GDM1 (cell line): ENCODE results near the gene NDUFB8.

ENCODE experiments used
- DNase-seq: peaks from one replicate; lab custom pipeline; 2025; lab: John Stamatoyannopoulos, UW

Gene NDUFB8

DNA sequence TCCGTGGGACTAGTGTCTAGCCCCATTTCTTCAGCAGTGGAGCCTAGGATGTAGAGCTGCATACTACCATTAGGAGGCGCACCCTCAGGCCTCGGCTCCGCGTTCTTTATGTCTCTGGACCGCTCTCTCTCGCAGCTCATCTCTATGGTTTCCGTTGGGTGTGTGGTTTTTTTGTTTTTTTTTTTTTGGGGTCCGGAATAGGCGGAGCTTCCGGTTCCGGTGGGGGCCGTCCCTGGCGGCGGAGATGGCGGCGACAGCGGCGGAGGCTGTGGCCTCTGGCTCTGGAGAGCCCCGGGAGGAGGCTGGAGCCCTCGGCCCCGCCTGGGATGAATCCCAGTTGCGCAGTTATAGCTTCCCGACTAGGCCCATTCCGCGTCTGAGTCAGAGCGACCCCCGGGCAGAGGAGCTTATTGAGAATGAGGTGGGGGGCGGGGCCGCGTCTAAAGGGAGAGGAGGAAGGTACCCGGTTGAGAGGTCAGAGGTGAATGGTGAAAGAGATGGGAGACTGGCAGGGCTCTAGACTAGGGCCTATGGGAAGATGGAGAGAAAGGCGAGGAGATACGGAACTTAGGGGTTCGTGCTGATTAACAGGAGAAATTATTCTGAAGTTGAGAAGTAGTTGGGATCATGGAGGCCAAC lies 6.2 kb upstream of the NDUFB8 start, which contains the start of gene HIF1AN:
HIF1AN (plus strand) TSS at position 229 of the 639 bp plus-strand sequence; CDS start at position 245, 16 bp downstream.
- DNase-seq = peak; percentile 87

GRCh38 chr10:100535338-100535714 lies 5.7 kb upstream of the NDUFB8 start:
- DNase-seq = no peak

GRCh38 chr10:100534726-100535125 lies 5.1 kb upstream of the NDUFB8 start:
- DNase-seq = no peak

- no peak for DNase-seq
Observed at GRCh38 chr10:100531761-100532160, 2.1 kb upstream of the NDUFB8 start.

DNA sequence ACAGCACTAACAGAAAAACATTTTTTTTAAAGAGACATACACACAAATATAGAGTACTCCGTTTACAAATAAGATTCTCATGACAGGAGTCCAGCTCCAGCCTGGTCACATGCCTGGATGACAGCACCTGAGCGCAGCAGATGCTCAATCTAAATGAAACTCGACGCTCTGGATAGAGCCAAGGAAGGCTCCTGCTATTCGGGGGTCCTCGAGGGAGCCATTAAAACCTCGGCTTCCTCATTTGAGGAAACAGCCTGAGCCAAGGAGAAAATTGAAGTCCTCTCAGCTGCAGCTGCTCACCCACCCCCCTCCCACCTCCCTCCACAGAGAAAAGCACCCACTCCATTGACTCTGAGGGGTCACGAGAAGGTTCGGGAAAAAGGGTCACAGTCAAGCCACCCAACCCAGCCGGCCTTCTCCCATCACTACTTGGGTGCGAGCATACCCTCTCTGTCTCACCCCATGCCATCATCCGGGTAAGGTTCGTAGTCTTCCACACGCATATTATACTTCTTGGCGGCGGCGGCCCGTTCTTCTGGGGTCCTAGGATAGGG lies 673 bp downstream of the NDUFB8 start:
- no peak for DNase-seq

GRCh38 chr10:100528123-100528886 lies 1.4 kb downstream of the NDUFB8 start:
- no peak for DNase-seq

- no peak for DNase-seq
Observed at GRCh38 chr10:100524638-100525037, 5.0 kb downstream of the NDUFB8 start.

GRCh38 chr10:100524206-100524605 lies 5.5 kb downstream of the NDUFB8 start:
- DNase-seq = no peak

- no peak for DNase-seq
Observed at GRCh38 chr10:100522945-100523344, 6.7 kb downstream of the NDUFB8 start.

GRCh38 chr10:100522107-100522801 lies 7.4 kb downstream of the NDUFB8 start:
- DNase-seq = no peak

- DNase-seq = no peak
Observed at GRCh38 chr10:100520811-100521210, 8.9 kb downstream of the NDUFB8 start.

DNA sequence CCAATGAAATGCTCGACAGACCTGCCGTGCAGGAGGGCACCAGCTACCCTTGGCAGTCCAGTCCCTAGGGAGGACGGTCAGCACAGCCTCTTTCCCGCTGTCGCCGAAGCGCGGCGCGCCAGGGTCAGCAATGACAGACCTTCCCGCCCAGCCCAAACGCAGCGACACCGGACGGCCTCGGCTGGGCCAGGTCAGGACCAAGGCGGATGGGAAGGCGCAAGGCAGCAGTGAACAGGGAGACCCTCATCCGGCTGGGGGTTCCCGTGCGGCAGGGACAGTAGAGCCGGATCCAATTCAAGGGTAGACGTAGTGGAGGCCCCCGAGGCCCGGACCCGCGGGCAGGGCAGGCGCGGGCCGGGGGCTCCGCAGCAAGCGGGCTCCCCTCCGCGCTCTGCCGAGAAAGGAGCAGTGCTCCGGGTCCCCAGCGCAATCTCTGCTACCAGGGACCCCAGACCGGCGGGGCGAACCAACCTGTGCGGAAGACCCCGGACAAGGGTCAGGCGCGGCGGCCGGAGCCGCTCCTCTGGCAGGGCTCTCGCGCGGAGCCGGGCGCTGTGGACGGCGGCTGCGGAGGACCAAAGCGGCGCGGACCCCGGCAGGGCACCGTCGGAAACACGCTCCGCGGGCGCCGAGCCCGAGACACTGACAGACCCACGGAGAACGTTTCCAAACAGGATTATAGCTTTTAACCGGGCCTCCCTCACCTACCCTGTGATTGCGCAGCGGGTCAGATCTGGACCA lies 10.2 kb downstream of the NDUFB8 start, which contains the start of gene SEC31B:
SEC31B (minus strand) TSS at position 551 of the 741 bp plus-strand sequence. CDS start 2,909 bp downstream, outside the sequence.
- DNase-seq = no peak

DNA sequence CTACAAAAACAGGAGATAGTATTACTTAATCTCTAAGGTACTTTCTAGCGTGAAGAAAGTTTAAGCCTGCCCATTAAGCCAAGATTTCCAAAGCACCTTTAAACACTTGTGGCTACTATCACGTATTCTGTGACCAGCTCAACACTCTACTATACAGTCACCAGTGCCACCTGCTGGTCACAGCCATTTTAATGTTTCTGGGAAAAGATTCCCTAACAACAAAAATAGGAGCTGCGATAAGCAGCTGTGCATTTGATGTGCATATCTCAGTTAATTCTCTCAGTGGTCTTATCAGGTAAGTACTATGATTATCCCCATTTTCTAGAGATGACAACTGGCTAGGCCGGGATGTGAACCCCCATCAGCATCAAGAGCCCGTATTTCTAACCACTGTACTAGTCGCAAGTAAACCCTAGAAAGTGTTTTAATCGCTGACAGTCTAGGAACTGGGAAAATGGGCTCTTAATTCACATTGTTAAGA lies 10.9 kb downstream of the NDUFB8 start:
- no peak for DNase-seq

DNA sequence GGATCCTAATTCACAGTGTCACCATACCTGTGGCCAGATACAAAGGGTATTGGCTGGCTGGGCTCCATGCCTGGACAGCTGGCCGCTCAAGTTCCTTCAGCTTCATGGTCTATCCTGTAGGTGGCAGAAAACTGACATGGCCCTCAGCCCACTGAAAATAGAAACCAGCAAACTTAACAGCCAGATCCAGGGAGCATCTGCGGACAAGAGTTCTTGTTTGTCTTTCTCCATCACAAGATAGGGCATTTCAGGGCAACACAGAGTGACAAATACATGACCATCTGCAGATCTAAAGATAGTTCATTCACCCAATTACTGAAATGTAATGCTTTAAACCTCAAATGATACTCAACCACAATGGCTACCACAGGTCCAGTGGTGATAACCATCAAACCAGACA lies 12.8 kb downstream of the NDUFB8 start:
- no peak for DNase-seq

DNA sequence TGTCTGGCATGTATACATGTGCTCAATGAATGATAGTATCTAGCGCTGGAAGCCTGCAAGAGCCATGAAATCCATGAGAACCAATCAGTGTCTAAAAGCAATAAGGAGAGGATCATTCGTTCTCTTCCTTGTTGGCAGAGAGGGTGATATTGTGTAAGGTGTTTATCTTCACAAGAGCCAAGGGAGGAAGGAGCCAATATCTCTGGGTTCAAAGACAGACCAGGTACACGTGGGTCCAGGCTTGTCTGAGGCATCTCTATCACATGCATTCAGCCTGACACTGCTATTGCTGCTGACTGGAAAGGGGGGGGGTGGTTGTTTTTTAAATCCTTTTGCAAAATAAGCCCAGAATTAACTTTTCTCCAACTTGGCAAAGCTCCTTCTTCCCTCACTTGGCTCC lies 14.1 kb downstream of the NDUFB8 start:
- DNase-seq = no peak

GRCh38 chr10:100510533-100511308 lies 18.9 kb downstream of the NDUFB8 start:
- DNase-seq = peak; percentile 17

GRCh38 chr10:100509241-100509840 lies 20.3 kb downstream of the NDUFB8 start:
- DNase-seq = no peak

GRCh38 chr10:100508691-100509150 lies 20.9 kb downstream of the NDUFB8 start:
- no peak for DNase-seq

DNA sequence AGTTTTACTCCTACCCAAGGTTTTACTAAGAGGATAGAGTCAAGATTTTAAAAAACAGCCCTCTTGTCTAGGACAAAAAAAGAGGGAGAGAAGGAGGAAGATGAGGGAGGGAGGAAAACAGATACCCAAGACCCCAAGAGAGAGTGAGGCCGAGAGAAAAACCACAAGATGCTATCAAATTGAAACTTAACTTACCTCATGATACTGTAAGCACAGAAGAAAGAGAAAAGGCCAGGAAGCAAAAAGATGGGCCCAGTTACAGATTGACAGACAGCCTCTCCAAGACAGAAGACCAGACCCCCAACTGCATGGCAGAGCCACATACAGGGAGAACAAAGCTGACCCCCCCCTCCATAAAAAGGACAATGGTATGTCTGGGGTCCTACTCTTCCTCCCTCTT lies 21.4 kb downstream of the NDUFB8 start:
- DNase-seq = no peak

DNA sequence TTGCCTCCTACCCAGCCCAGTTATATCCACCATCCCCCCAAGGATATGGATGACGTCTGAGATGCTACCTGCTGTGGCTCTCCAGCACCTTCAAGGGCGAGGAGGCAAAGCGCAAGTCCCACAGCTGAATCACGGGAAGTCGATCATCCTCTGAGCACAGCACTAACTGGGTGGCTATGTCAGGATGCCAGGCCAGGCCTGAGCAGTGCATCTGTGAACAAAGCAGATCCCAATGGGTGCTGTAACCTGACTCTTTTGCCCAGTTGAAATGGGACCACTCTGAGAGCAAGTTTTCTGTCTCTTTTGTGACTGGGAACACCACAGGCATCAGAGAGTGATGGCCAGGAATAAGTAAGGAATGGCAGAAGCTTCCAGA lies 22.3 kb downstream of the NDUFB8 start:
- no peak for DNase-seq
